Vagina (tissue), 2 donors: Measurements from ENCODE around the gene RALGAPB.

Experiments used
- CTCF ChIP-seq, 3 experiments: fragments of 450-650 bp in 2 of 3; fragments of 200-600 bp in 1 of 3; sonication (generic) in 1 of 3; IDR thresholded peaks; one replicate each; pipeline ENCODE4 v1.5.1; 2017 to 2019; ENCODE audit warnings: antibody characterized with exemption in 3 of 3, mild to moderate bottlenecking in 2 of 3, moderate library complexity in 2 of 3
- POLR2A ChIP-seq, 2 donors: fragments of 450-650 bp; IDR thresholded peaks; one replicate each; pipeline ENCODE4 v1.6.1; 2017; ENCODE audit warnings: antibody characterized with exemption in 2 of 2, mild to moderate bottlenecking in 2 of 2, moderate library complexity in 2 of 2
- POLR2AphosphoS5 ChIP-seq, 2 donors: sonication (generic); formaldehyde crosslinking; IDR thresholded peaks; one replicate each; pipeline ENCODE4 v1.9.0; 2017; ENCODE audit warnings: antibody characterized with exemption in 2 of 2, mild to moderate bottlenecking in 2 of 2, low read depth in 1 of 2; ENCODE audit not compliant: insufficient read depth in 1 of 2

GRCh38 chr20:38432292-38432691 is 40.4 kb upstream of the RALGAPB start:
- TF ChIP-seq CTCF (IDR thresholded peaks at IDR 0.05) (no peak), POLR2A (IDR thresholded peaks at IDR 0.05) (no peak), POLR2AphosphoS5 (IDR thresholded peaks at IDR 0.05; ENCODE audit: insufficient read depth in 1 of 2, low read depth in 1 of 2) (no peak)
